DOHH2 (cell line): ENCODE measurements around the gene TUBB.
"Not testable (repeated sequence)": the region's sequence is repeated elsewhere in the genome, so short reads cannot be mapped to it uniquely, and the experiment has no call there.

Experiments used
- CTCF ChIP-seq: fragments of 200-600 bp; sonication (generic); IDR thresholded peaks from one replicate; pipeline ENCODE4 v1.5.1; 2014; ENCODE audit warnings: antibody characterized with exemption, mild to moderate bottlenecking, low read depth, low read length; ENCODE audit not compliant: poor library complexity, severe bottlenecking
- EZH2phosphoT487 ChIP-seq: fragments of 200-600 bp; sonication (generic); IDR thresholded peaks from 2 replicates; pipeline ENCODE4 v1.6.1; 2017; ENCODE audit warnings: borderline replicate concordance, mild to moderate bottlenecking, antibody characterized with exemption, low read length, moderate library complexity, mixed read lengths

- TF ChIP-seq CTCF, EZH2phosphoT487: not testable (repeated sequence)
These were observed 3.1 kb downstream of the TUBB start for GRCh38 chr6:30723159-30723842.
